ENCODE data around the gene VPS52.
A peak's percentile ranks its signal among the peaks of the same experiment; 100 is the strongest.

VPS52 gene

DNA sequence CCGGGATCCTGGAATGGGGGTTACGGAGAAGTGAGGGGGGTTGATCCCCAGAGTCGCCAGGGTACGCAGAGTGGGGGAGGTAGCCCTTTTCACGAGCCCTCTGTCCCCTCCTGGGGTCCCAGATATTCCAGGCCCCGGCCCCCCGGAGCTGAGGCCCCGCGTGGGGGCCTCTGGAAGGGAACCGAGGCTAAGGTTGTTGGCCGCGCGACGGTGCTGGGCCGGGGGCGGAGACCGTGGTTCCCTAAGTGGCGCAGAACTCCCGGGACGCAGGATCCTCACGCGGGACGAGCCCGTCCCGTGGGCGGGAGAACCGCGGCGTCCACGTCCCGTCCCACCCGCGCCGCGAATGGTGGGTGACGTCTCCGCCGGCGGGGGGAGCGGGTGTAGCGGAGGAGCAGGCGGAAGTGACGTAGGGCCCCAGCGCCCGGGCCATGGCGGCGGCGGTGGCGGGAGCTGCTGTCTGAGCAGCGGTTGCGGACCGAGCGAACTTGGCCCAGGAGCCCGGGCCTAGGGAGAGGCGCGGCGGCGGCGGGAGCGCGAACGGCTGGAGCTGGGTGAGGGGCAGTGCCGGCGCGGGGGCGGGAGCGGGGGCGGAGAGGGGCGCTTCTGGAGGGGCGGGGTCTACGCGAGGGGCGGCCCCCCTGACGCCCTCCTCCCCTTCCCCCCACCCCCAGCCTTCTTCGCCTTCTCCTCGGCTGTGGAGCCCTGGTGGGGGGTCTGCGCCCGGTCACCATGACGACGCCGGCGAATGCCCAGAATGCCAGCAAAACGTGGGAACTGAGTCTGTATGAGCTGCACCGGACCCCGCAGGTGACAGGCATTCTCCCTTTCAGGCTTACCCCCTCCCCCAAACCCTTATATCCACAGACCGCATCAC is 63.3 kb downstream of the VPS52 start, which contains the start of gene RING1:
Gene RING1 (plus strand): TSS at position 410 of the 877 bp plus-strand sequence. CDS start 323 bp downstream, at position 733.
- peak; percentile 10 for DNase-seq

DNA sequence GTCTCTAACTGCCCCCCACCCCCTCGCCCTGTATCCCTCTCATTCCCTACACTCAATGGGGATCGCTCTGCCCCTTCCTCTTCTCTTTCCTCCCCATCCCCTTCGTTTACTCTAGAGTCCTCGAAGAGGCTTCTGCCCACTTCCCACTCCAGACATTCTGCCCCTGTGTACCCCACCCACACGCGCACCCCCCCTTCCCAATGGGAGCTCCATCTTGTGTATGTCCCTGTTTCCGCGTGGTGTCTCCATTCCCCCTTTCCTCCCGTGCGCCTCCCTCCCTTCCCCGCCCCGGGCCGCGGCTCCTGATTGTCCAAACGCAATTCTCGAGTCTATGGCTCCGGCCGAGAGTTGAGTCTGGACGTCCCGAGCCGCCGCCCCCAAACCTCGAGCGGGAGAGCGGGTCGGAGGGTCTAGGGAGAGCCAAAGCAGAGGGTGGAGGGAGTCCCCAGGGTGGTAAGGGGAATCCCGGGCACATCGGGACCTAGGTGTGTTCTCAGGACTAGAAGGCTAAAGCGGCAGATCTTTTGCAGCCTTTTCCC is 64.1 kb downstream of the VPS52 start:
- DNase-seq = no peak

- no peak for DNase-seq
Observed at GRCh38 chr6:33206864-33207551, 64.7 kb downstream of the VPS52 start.

GRCh38 chr6:33206027-33206863 is 65.4 kb downstream of the VPS52 start:
- DNase-seq = no peak

DNA sequence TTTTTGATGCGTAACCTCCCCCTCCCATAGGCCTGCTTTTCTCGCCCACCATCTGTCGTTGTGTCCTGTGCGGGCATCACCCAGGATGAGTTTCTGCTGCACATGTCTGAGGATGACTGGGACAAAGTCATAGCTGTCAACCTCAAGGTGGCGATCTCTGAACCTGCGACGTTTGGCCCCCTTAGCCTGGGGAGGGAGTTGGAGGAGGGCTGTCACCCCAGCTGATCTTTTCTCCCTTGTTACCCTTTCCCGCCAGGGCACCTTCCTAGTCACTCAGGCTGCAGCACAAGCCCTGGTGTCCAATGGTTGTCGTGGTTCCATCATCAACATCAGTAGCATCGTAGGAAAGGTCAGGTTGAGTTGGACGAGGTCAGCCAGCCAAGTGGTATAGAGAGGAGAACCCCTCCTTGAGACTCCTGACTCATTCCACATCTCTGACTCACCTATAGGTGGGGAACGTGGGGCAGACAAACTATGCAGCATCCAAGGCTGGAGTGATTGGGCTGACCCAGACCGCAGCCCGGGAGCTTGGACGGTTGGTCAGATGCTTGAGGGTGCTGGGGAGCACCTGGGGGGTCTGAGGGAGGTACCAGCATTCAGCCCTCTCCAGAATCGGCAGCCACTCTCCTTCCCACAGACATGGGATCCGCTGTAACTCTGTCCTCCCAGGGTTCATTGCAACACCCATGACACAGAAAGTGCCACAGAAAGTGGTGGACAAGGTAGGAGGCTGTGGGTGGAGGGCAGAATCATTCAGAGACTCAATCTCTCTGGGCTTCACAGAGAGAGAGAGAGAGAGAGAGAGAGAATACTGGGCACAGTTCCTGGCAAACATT is 66.3 kb downstream of the VPS52 start:
- no peak for DNase-seq

GRCh38 chr6:33204415-33205190 is 67.1 kb downstream of the VPS52 start, which contains the start of gene HSD17B8:
Gene HSD17B8 (plus strand): TSS chr6:33204655. CDS start chr6:33204669, 14 bp downstream.
- DNase-seq = peak; percentile 58

GRCh38 chr6:33204165-33204414 is 67.6 kb downstream of the VPS52 start:
- no peak for DNase-seq

- DNase-seq = no peak
Observed at GRCh38 chr6:33203443-33204164, 68.1 kb downstream of the VPS52 start.

- no peak for DNase-seq
Observed at GRCh38 chr6:33202799-33203198, 68.9 kb downstream of the VPS52 start.

GRCh38 chr6:33201935-33202334 is 69.7 kb downstream of the VPS52 start:
- DNase-seq = no peak

DNA sequence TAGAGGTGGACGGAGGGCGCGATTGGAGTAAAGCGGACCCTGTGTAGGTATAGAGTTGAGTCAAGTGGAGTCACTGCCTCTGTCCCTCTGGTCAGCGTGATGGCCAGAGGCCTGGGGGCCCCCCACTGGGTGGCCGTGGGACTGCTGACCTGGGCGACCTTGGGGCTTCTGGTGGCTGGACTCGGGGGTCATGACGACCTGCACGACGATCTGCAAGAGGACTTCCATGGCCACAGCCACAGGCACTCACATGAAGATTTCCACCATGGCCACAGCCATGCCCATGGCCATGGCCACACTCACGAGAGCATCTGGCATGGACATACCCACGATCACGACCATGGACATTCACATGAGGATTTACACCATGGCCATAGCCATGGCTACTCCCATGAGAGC is 70.5 kb downstream of the VPS52 start:
- no peak for DNase-seq
